ENCODE data around the gene SNRNP200.

SNRNP200 gene

GRCh38 chr2:96320326-96320725 is 15.0 kb upstream of the SNRNP200 start:
- TF ChIP-seq CTCF (conservative IDR thresholded peaks at IDR 0.05; ENCODE audit: low read depth): no peak
- POLR2A ChIA-PET (ENCODE audit: low non-redundant PET): interaction anchor here (0.8 kb wide), 1 partner anchor 14 kb away, joined by 3 read pairs; no protein-coding TSS in a partner anchor
- H3K27ac ChIP-seq: no peak overlapping the region
- no peak for DNase-seq (ENCODE audit: low spot score)
- CTCF ChIA-PET: interaction anchor here (0.7 kb wide), 2 partner anchors 200 to 559 kb away, joined by 3 read pairs; no protein-coding TSS in a partner anchor

GRCh38 chr2:96319396-96319795 is 14.1 kb upstream of the SNRNP200 start:
- no peak overlapping the region for H3K27ac ChIP-seq
- no peak for DNase-seq (ENCODE audit: low spot score)
- ChIA-PET POLR2A (ENCODE audit: low non-redundant PET) (no interaction called here), CTCF (no interaction called here)
- TF ChIP-seq CTCF (conservative IDR thresholded peaks at IDR 0.05; ENCODE audit: low read depth): no peak

- no peak for TF ChIP-seq CTCF (conservative IDR thresholded peaks at IDR 0.05; ENCODE audit: low read depth)
- DNase-seq (ENCODE audit: low spot score): no peak
- no peak overlapping the region for H3K27ac ChIP-seq
- ChIA-PET POLR2A (ENCODE audit: low non-redundant PET) (no interaction called here), CTCF (no interaction called here)
These were observed 13.4 kb upstream of the SNRNP200 start for GRCh38 chr2:96318723-96319122.

- DNase-seq (ENCODE audit: low spot score): no peak
- CTCF ChIA-PET: interaction anchor here (0.7 kb wide), 1 partner anchor 81 kb away, joined by 3 read pairs; no protein-coding TSS in a partner anchor
- H3K27ac ChIP-seq: no peak overlapping the region
- no peak for TF ChIP-seq CTCF (conservative IDR thresholded peaks at IDR 0.05; ENCODE audit: low read depth)
- POLR2A ChIA-PET (ENCODE audit: low non-redundant PET): no interaction called here
These were observed 12.2 kb upstream of the SNRNP200 start for GRCh38 chr2:96317584-96317997.

- POLR2A ChIA-PET (ENCODE audit: low non-redundant PET): no interaction called here
- DNase-seq (ENCODE audit: low spot score): no peak
- no peak overlapping the region for H3K27ac ChIP-seq
- CTCF ChIA-PET: no interaction called here
- no peak for TF ChIP-seq CTCF (conservative IDR thresholded peaks at IDR 0.05; ENCODE audit: low read depth)
These were observed 11.7 kb upstream of the SNRNP200 start for GRCh38 chr2:96316999-96317398.

GRCh38 chr2:96315400-96316071 is 10.2 kb upstream of the SNRNP200 start:
- no peak overlapping the region for H3K27ac ChIP-seq
- DNase-seq (ENCODE audit: low spot score): no peak
- ChIA-PET POLR2A (ENCODE audit: low non-redundant PET) (no interaction called here), CTCF (no interaction called here)
- no peak for TF ChIP-seq CTCF (conservative IDR thresholded peaks at IDR 0.05; ENCODE audit: low read depth)
